Stimulated activated naive CD4-positive, alpha-beta T cell treated with Interleukin-2 at 50 U/mL for 16 hours (primary cell): ENCODE data around the gene CYSRT1.
A peak's percentile ranks its signal among the peaks of the same experiment; 100 is the strongest.

Experiments
- DNase-seq: peaks from one replicate; lab custom pipeline; 2025; lab: John Stamatoyannopoulos, UW

CYSRT1 gene

DNA sequence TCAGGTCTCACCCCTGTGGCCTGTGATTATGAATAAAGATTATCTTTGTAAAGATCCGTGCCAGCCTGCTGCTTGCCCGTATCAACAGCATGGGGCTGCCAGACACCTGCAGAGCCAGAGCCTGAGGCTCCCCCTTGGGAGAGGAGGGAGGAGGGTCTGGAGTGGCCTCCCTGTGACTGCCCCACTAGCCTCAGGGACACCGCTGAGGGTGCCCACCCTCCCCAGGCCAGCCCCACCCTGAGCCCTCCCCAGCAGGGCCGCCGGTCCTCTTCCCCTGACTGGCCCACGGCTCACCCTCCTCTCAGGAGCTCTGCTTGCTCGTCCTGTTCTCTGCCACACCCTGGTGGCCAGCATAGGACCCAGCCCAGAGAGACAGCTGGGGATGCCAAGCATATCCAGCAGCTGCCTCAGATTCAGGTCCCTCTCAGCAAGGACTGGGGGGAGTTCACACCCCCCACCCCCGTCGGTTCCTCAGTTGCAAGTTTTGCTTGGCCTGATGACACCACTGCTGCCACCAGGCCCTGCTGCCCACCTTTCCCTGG is 34.6 kb upstream of the CYSRT1 start:
- DNase-seq: no peak

DNA sequence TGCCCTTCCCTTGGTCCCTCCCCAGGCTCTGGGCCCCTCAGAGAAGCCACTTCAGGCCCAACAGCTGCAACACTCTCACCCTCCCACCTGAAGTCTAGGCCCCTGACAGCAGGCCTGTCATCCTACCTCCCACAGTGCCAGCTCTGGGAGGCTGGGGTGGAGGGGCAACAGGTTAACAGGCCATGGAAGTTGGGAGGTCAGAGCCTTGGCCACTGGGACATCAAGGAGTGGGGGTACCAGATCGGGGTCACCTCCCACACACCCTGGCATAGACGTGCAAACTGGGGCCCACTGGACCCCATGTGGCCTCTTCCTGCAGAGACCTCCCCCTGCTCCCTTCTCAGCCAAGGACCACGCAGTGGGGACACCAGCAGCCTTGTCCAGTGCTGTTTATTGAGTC is 33.7 kb upstream of the CYSRT1 start:
- no peak for DNase-seq

DNA sequence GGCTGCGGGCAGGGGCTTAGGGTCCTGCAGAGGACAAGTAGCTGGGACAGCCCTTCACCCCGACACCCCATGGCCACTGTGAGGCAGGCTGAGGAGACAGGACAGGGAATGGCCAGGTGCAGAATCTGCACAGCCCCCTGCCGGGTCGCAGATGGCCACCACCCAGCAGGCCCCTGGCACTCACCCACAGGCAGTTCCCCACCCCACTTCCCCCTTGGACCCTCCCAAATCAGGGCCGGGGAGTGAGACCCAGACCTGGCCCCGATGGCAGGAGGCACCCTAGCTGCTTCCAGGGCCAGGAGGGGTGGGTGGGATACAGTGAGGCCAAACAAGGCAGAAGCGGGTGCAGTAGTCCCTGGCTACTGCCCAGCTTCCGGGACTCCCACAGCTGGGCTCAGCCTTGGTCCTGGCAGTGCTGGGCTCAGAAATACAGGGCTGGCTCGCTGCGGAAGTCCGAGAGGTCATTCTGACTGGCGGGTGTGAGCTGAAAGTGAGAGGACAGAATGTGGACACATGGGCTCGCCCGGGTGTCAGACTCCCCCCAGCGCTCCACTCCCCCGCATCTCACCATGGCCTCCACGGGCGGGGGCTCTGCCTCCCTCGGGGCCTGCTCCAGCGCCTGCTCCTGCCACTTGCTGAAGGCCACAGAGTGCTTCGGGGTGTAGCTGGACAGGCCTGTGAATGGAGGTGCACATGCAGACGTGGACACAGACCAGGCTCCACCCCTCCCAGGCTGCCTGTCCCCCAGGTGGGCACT is 33.1 kb upstream of the CYSRT1 start:
- DNase-seq: no peak

DNA sequence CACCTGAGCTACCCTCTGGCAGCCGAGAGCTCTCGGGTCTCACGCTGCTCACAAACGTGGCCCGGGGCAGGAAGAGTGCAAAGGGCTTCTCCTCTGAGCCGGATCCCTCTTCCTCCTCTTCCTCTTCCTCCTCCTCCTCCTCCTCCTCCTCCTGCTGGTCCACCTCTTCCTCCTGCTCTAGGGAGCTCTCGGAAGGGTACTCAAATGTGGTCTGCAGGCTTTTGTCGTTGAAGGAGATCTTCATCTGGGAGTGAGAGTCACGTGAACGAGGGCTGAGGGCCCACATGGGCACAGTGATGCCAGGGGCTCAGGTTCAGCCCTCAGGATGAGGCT is 32.6 kb upstream of the CYSRT1 start:
- no peak for DNase-seq

DNA sequence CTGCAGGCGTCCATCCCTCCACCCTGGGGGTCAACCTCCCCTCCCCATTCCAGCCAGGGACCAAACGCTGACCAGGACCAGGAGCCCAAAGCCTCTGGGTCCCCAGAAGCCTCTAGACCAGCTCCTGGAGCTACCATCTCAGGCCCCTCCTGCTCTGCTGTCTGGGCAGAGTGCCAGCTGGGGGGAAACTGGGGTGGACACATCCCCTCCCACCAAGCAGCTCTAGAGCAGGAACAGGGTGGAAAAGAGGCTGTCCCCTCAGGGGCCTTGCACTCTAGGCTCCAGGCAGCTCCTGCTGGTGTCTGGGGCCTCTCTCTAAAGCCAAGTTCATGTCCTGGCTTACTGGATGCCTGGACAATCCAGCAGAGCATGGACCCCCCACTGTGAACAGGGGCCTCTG is 32.1 kb upstream of the CYSRT1 start:
- no peak for DNase-seq

DNA sequence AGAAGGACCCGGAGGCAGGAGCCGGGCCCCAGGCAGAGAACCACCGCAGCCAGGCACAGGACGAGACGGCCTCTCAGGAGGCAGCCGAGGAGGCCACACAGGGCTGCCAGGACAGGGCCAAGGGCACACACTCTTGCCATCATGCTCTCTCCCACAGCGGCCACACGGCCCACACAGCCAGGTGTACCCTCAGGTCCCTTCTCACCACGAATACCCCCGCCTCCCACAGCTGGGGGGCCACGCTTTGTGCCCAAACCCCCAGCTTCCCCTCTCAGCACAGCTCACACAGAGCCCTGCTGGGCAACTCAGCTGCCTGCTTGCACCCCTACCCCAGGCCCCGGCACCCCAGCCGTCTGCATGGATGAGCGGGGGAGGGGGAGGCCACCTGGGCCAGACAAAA is 31.2 kb upstream of the CYSRT1 start:
- DNase-seq: no peak

DNA sequence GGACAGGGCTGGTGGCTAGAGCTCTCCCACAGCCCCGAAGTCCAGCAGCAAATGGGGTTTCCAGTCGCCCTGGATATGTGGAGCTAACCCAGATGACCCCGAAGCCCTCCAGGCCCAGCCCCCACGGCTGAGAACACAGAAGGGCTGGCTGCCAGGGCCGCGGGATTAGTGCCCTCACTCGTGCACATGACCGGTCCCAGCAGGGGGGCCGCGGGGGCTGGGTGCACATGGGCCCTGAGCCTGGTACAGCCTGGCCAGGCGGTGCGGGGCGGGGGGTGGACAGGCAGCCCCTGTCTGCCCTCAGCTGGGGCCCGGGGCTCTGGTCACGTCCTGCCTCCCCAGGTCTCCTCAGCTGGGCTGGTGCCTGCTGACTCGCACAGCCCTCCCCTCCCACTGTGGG is 30.6 kb upstream of the CYSRT1 start:
- DNase-seq: no peak

DNA sequence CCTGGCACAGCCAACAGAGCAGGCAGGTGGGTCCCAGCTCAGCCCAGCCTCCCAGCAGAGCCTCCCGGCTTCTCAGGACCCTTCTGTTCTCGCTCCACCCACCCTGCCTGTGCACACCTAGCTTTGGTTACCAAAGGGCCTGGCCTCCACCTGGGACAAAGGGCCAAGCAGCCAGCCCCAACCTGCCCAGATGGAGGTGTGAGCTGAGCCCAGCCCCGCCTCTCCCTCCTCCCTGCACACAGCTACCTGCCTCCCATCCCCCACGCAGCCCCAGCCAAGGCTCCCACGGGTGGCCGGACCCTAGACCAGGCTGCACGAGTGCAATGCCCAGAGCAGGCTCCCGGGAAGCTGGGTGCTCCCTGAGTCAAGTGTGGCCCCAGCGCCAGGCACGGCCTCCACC is 30.1 kb upstream of the CYSRT1 start:
- DNase-seq: no peak

DNA sequence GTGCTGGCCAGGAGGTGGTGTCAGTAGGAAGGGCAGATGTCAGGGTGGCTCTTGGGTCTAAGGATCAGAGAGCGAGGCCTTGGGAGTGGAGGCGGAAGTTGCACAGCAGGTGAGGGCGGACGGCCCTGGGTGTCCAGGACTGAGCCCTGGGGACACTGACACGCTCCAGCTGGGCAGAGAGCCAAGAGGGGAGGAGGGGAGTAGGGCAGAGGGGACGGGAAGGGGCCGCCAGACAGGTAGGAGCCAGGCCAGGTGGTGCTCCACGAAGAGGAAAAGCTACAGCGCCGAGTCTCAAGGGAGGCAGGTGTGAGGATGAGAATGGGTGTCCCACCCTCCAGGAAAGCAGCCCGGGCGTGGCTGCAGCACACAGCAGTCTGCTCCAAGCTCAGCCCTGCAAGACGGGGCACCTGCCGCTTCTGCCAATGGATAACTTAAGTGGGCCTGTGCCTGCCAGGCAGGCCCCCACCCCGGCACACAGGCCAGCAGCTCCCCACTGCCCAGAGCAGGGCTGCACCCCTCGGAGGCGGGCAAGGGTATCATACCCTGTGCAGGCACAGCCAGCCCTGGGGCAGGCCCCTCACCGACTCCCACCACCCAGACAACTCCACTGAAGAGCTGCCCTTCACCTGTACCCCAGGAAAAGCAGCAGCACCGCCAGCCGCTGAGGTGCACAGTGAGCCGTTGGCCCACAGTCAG is 29.3 kb upstream of the CYSRT1 start:
- DNase-seq: no peak

DNA sequence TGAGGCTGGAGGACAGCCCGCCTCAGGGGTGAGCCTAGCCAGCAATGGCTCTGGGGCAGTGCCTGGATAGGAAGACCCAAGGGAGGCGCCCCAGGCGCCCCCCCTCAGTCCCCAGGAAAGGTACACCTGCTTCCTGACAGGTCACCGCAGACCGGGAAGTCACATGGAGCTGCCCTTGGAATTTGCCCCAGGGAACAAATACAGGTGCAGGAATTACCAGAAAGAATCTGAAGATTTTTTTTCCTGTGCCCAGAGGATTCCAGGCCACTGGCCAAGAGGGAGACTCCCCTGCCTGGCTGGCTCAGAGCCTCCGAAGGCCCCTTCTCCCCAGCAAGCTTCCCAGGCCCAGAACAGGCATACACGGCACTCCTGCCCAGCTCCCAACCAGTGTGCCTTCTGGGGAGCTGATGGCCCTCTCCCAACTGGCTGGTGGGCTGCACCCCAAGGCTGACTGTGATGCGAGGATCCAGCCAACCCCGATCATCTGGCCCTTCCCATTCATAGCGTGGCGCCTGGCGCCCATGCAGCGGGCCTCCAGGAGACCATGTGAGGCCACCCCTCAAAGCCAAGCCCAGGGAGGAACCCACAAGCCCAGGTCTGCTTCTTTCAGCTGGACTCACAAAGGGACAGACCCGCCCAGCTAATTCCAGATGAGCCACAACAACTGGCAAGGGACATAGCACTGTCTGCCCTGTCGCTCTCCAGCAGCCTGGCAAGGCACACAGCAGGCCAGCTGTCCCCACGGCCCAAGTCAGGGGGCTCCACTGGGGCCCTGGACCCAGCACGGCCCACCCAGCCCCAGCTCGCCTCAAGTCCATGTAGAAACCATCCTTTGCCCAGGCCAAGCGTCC is 26.7 kb upstream of the CYSRT1 start:
- no peak for DNase-seq

DNA sequence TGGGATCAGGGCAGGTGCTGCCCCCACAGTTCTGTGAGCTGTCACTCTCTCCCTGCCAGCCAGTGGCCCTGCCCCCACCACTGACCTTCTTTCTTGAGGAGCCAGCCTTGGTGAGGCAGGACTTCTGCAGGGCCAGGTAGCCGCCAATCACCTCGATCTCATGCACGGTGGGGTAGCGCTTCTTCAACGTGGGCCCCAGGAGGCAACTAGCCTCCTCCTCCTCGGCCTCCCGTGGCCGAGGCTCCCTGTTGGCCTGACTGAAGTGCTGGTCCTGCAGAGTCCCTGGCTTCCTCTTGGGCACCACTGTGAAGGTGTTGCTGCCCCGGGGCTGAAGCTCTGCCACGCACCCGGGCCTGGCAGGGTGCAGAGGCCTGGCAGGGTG is 26.1 kb upstream of the CYSRT1 start:
- DNase-seq: no peak

DNA sequence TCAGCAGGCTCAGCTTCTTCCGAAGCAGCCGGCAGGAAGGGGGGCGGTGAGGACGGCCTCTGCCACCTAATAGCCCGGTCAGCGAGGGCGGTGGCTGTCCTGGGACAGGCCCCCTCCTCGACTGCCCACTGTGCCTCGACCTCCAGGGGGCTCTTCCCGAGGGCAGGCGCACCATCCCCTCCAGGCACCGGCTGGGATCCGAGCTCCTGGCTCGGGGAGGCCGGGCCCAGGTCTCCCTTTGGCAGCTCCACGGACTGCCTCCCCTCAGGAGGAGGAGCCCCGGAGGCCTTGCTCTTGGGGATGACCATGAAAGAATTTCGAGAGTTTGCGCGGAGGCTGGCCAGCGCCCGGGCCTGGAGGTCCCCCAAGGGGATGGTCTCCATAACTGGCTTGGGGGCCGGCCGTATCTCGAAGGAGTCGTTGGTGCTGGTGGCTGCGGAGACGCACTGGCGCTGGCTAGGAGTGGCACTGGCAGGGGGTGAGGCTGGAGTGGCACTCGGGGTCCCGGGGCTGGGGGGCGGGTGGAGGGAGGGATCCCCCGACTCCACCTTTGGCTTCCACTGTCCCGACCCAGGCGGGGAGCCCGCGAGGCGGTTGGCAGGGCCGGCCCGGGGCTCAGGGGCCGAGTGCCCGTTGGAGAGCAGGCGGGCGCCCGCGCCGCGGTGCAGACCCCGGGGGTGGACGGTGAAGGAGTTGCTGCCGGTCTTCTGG is 25.4 kb upstream of the CYSRT1 start:
- no peak for DNase-seq

DNA sequence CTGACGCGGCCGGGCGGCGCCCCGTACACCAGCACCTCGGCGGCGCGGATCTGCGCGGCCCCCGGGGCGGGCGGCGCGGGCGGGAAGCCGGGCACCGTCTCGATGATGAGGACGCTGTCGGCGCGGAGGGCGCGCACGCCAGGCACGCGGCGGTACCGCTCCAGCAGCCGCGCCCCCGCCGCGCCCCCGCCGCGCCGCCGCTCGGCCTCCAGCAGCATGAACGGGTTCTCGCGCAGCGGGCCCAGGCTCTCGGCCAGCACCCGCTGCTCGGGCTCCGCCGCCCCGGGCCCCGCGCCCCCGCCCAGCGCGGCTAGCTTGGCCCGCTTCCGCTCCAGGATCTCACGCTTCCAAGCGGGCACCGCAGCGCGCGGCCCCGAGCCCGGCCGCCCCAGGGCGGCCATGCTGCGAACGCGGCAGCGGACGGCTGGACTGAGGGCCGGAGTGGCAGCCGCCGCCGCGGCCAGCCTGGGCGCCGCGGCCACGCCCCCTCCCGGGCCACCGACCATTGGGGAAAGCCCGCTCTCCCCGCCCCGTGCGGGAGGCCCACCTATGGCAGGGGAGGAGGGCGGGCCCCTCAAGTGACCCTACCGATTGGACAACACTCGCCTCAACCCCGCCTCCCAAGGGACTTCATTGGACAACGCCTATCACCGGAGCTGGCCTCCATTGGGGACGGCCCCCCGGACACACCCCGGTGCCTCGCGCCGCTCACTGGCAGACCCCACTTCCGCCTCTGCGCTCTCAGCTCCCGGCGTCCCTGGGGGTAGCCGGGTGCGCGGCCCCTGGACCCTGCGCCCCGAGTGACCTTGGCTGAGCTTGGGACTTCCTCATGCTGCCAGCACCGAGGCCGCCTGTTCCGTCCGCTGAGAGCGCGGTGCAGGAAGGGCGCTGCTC is 24.4 kb upstream of the CYSRT1 start, which contains the start of gene TPRN:
Gene TPRN (minus strand): TSS at position 431 of the 894 bp plus-strand sequence. CDS start 30 bp downstream, at position 401.
- peak; percentile 99 for DNase-seq

DNA sequence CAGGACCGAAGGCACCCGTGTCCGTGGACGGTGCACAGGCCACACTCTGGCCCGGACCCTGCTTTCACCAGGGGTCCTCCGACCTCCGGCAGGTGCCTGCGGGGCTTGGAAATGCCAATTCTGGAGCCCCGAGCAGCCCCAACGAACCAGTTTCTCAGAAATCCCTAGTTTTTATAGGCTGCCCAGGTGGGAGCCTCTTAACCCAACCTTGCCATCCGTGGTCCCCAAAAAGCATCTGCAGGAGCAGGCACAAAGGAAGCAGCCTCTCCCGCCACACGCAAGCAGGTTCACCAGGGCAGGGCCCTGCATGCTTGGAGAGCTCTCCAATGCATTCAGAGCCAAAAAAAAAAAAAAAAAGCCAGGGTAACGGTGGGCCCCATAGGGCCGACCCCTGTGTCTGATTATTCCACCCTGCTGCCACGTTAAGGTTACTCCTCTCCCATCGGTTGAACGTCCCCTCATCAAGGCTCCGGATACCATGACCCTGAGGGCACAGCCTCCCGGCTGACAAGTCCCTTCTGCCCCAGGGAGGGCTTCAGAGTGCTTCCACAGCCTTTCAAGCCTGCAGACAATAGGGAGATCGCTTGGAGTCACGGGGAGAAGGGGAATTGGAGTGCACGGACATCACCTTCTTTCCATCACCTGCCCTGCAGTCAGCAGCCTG is 23.6 kb upstream of the CYSRT1 start:
- no peak for DNase-seq

DNA sequence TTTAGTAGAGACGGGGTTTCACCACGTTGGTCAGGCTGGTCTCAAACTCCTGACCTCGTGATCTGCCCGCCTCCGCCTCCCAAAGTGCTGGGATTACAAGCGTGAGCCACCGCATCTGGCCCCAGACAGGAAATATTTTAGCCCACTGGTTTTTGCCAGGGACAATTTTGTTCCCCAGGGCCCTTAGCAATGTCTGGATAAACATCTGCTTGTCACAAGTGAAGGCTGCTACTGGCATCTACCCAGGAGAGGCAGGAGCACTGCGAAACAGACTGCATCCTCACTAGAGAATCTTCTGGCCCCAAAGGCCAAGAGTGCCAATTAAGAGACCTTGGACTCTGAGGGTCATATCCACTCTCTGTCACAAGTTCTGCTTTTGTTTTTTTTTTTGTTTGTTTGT is 22.0 kb upstream of the CYSRT1 start:
- DNase-seq: no peak

DNA sequence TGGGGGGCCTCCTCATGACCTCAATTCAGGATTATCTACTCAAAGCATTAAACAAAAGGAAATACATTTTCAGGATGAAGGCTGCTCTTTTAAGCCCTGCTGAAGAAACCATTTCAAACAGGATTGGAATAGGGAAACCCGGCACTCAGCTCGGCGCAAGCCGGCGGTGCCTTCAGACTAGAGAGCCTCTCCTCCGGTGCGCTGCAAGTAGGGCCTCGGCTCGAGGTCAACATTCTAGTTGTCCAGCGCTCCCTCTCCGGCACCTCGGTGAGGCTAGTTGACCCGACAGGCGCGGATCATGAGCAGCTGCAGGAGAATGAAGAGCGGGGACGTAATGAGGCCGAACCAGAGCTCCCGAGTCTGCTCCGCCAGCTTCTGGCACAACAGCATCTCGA is 20.2 kb upstream of the CYSRT1 start:
- DNase-seq: no peak

DNA sequence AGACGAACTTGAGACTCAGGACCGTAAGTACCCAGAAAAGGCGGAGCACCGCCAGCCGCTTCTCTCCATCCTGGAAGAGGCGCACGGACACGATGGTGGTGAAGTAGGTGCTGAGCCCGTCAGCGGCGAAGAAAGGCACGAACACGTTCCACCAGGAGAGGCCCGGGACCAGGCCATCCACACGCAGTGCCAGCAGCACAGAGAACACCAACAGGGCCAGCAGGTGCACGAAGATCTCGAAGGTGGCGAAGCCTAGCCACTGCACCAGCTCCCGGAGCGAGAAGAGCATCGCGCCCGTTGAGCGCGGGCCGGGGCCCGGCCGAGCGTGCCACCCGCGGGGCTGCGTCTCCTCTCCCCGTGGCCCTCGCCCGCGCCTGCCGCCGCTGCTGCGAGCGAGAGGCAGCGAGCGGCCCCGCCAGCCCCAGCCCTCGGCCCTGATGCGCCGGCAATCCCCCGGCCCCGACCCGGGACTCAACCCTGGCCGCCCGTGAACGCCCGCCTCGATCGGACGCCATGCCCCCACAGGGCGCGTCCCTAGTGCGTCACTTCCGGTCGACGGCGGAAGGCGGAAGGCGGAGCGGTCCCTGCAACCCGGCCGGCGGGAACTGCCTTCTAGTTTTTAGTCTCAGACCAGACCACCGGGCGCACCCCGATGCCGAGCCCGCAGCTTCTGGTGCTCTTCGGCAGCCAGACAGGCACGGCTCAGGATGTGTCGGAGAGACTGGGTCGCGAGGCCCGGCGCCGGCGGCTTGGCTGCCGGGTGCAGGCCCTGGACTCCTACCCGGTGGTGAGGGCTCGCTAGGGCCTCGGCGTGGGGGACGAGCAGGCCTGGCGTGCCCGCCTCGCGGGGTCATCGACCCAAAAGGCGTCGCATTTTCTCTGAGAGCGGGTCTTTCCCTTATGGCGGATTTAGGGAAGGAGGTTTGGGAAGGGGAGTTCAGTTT is 19.6 kb upstream of the CYSRT1 start, which contains the start of the genes NDOR1 and TMEM203:
Gene NDOR1 (plus strand): TSS at position 575 of the 944 bp plus-strand sequence. CDS start 78 bp downstream, at position 653.
Gene TMEM203 (minus strand): TSS at position 523 of the 944 bp plus-strand sequence. CDS start 234 bp downstream, at position 289.
- DNase-seq: peak; percentile 92

DNA sequence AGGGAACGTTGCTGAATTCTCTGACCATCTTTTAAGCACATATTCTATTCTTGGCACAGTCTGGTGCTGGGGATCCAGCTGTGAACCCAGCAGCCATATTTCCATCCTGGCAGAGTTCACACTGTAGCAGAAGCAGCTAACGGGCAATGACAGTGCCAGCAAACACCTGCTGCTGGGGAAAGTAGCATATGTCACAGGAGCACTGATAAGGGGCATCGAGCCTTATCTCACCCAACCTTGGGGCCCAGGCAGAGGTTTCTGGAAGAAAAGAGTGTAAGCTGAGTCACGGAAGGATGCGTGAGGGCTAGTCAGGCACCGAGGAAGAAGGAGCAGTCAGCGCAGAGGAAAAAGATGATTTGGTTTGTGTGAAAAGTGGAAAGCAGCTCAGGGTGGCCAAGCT is 18.4 kb upstream of the CYSRT1 start:
- no peak for DNase-seq

DNA sequence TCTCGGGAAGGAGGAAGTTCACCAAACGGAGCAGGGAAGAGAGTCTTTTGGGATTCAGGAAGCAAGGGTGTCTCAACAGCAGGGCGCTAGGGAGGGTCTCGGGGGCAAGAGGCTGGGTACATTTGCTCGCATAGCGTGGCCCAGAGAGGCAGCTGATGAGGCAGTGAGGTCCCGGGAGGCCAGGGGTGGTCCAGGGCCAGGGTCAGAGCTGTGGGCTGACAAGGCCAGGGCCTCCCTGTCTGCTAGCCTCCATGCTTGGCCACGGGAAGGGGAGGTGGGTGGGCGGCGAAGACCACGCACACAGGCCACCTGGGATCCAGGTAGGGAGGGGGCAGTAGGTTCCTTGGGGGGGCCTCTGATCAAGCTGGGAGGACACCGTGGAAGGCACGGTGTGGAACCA is 13.4 kb upstream of the CYSRT1 start:
- no peak for DNase-seq
